Measurements from ENCODE around the gene MTM1.
A peak's percentile ranks its signal among the peaks of the same experiment; 100 is the strongest.

MTM1 gene

DNA sequence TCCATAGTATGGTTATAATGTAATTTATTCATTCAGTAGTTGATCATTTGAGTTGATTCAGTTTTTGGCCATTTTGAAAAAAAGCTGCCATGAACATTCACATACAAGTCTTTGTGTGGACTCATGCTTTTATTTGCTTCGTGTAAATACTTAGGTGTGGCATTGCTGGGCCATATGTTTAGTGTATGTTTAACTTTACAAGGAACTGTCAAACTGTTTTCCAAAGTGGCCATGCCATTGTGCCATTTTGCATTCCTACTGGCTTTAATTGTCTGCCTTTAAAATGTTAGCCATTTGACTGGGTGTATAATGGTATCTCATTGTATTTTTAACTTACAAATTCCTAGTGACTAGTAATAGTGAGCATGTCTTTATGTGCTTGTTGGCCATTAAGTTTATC, 8.8 kb downstream of the MTM1 start:
- TF ChIP-seq, protein P1, sequence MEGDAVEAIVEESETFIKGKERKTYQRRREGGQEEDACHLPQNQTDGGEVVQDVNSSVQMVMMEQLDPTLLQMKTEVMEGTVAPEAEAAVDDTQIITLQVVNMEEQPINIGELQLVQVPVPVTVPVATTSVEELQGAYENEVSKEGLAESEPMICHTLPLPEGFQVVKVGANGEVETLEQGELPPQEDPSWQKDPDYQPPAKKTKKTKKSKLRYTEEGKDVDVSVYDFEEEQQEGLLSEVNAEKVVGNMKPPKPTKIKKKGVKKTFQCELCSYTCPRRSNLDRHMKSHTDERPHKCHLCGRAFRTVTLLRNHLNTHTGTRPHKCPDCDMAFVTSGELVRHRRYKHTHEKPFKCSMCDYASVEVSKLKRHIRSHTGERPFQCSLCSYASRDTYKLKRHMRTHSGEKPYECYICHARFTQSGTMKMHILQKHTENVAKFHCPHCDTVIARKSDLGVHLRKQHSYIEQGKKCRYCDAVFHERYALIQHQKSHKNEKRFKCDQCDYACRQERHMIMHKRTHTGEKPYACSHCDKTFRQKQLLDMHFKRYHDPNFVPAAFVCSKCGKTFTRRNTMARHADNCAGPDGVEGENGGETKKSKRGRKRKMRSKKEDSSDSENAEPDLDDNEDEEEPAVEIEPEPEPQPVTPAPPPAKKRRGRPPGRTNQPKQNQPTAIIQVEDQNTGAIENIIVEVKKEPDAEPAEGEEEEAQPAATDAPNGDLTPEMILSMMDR (IDR thresholded peaks at IDR 0.05; ENCODE audit: insufficient read depth, missing control alignments), result no peak
- DNase-seq (ENCODE audit: insufficient read length, low spot score) (no peak), FAIRE-seq (no peak)

DNA sequence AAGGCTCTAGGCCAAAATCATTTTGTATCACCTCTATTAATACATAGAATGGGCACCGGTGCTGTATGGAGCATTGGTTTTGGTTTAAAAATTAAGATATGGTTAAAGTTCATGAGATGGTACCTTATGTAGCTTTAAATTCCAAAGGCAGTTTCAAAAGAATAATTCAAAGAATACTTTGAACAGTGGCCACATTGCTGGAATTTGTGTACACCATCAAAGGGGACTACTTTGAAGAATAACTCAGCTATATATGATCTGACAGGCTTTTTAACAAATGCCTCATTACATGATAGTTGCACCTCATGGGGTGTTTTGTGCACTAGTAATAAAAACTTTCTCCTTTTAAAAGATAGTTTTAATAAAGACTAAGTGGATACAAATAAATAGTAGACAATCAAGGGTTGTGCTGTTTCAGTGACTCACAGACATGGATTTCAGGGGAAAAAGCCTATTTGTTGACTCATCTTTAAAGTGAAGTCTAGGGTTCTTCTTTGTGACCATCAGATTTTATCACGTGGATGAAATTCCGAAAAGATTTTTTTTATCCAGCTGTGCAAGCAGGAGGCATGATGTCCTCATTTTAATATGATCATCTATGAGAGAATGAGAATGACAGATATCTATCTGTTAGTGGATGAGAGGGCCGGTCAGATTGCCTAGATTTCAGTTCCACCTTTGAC, 12.8 kb downstream of the MTM1 start:
- no peak for FAIRE-seq
- TF ChIP-seq, protein P1 (IDR thresholded peaks at IDR 0.05; ENCODE audit: insufficient read depth, missing control alignments), result no peak
- no peak for DNase-seq (ENCODE audit: insufficient read length, low spot score)

DNA sequence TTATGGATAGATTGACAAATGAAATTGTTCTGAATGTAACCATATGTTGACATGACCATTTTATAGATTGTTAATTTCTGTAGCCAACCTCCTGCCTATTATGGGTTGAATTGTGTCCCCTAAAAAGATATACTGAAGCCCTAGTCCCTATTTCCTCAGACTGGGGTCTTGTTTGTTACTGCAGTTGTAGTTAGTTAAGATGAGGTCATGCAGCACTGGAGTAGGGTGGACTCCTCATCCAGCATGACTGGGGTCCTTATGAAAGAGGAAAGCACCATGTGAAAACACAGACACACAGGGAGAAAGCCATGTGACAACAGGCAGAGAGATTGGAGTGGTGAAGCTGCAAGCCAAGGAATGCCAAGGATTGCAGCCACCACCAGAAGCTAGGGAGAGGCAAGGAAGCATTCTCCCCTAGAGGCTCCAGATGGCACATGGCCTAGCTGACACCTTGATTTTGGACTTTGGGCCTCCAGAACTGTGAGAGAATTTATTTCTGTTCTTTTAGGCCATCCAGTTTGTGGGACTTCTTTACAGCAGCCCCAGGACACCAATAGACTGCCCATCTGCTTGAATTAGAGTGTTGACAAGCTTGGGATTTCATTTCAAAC, 14.0 kb downstream of the MTM1 start:
- TF ChIP-seq, protein P1 (IDR thresholded peaks at IDR 0.05; ENCODE audit: insufficient read depth, missing control alignments), result no peak
- FAIRE-seq (no peak), DNase-seq (ENCODE audit: insufficient read length, low spot score) (no peak)

DNA sequence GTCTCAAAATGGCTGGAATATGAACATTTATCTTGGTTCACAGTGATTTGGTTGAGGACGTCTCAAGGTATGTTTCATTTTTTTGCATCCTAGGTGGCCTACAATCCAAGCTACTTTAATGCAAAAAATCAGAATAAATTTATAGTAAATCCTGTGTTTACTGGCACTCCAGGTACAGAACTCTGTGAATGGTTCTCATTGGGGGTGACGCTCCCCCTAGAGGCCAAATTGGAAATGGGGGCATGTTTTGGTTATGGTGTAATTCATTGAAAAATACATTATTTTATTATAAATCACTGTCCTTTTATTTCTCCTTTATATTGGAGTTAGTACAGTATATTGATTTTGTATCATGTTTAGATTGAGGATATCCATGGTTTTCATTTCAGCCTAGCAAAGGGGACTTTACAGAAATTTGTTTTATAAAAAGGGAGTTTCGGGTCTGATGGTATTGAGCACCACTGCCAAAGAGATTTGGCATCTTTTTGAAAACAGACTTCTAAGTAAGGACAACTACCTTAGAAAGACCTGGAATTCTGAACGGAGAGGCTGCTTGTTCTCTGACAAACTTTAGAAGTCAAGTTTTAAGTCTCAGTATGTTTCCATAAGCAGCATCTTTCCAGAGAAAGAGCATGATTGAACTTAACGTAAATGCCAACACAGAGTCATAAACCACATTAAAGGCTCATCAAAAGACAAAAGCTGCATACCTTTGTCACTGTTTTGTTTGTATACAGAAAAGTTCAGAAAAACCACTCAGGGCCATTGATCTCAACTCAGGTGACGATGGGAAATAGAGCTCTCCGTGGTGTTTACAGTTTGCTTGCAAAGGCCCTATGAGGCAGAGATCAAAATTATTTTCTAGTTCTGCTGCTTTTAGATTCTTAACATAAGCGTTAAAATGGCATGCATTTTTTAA, 19.4 kb downstream of the MTM1 start:
- DNase-seq (ENCODE audit: insufficient read length, low spot score), result no peak

DNA sequence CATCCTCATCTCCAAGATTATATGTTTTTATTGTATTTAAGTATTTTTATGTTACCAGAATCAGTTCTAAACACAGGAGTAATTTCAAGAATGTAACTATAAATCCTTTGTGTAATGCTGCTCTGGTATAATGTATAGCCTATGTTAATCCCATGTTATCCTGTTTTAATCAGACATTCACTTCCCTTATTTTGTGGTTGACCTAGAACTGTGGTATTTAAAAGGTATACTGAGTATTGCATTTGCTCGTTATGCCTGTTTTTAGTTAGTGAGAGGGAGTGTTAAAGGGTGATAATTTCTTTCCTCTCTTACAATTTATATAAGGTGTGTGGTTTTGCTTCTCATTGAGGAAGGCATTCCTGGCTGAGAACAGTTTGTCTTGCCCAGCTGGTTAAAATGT, 26.2 kb downstream of the MTM1 start:
- FAIRE-seq (no peak), DNase-seq (ENCODE audit: insufficient read length, low spot score) (no peak)
- TF ChIP-seq, protein P1 (IDR thresholded peaks at IDR 0.05; ENCODE audit: insufficient read depth, missing control alignments), result no peak

More for the DNA sequence above, 19.4 kb downstream of the MTM1 start:
- TF ChIP-seq, protein P1 (IDR thresholded peaks at IDR 0.05; ENCODE audit: insufficient read depth, missing control alignments), result peak; percentile 56
- FAIRE-seq, result no peak

DNA sequence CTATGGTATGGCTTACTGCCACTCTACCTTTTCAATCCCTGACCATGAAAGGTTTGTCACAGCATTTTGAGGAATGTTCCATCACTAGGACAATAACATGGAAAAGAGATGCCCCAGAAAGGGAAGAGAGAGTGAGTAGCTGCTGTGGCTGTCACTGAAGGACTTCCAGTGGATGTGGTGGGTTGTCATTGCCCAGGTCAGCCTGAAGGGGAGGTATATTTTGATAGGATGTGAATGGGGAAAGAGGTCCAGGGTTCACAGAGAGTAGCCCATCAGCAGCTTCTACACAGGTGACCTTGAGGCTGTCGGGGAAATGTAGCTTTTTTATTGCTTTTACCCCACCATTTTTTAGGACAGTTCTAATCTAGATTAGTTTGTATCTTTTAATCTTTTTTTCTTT, 30.8 kb downstream of the MTM1 start:
- DNase-seq (ENCODE audit: insufficient read length, low spot score) (no peak), FAIRE-seq (no peak)
- TF ChIP-seq, protein P1 (IDR thresholded peaks at IDR 0.05; ENCODE audit: insufficient read depth, missing control alignments), result no peak

Data from D721Med (cell line).